Mesendoderm (in vitro differentiated cells): ENCODE data around the gene RALBP1. TPM values are rescaled to one million over a fixed set of nuclear protein-coding genes. Genes with fewer than 3 reads are reported as not detected.
A peak's percentile ranks its signal among the peaks of the same experiment; 100 is the strongest.

Experiments
- DNase-seq: peaks from one replicate; pipeline ENCODE4 v3.0.0; 2013
- H2AK5ac ChIP-seq: 2 replicates; pipeline ENCODE4 v1.6.1; 2013; ENCODE audit warnings: low read length, inconsistent platforms
- H2BK120ac ChIP-seq: 2 replicates; pipeline ENCODE4 v1.6.1; 2013; ENCODE audit warnings: low read depth, mild to moderate bottlenecking, low read length, moderate library complexity, mixed read lengths
- H2BK15ac ChIP-seq: replicated peaks from 2 replicates; pipeline ENCODE4 v1.6.1; 2013; ENCODE audit warnings: low read depth, mild to moderate bottlenecking, moderate library complexity
- H2BK5ac ChIP-seq: 2 replicates; pipeline ENCODE4 v1.6.1; 2013; ENCODE audit warnings: low read length, inconsistent platforms
- H3K18ac ChIP-seq: 2 replicates; pipeline ENCODE4 v1.6.1; 2013; ENCODE audit warnings: mild to moderate bottlenecking, low read length, mixed read lengths
- H3K23ac ChIP-seq: one replicate; pipeline ENCODE4 v1.6.1; 2013; ENCODE audit warnings: low read length
- H3K27ac ChIP-seq: 2 replicates; pipeline ENCODE4 v1.5.1; 2013; ENCODE audit warnings: low read depth, mild to moderate bottlenecking, inconsistent platforms, low read length, moderate library complexity
- H3K27me3 ChIP-seq: 2 replicates; pipeline ENCODE4 v1.6.1; 2013; ENCODE audit warnings: low read length, control low read depth, mild to moderate bottlenecking, inconsistent platforms; ENCODE audit not compliant: insufficient read depth, poor library complexity
- H3K36me3 ChIP-seq: 2 replicates; pipeline ENCODE4 v1.6.1; 2013; ENCODE audit warnings: low read length, inconsistent platforms; ENCODE audit not compliant: control insufficient read depth, insufficient read depth
- H3K4ac ChIP-seq: one replicate; pipeline ENCODE4 v1.6.1; 2013; ENCODE audit warnings: low read depth, mild to moderate bottlenecking, low read length, moderate library complexity
- H3K4me1 ChIP-seq: 2 replicates; pipeline ENCODE4 v1.6.1; 2013; ENCODE audit warnings: low read depth, low read length, inconsistent platforms; ENCODE audit not compliant: control insufficient read depth
- H3K4me2 ChIP-seq: 2 replicates; pipeline ENCODE4 v1.6.1; 2013; ENCODE audit warnings: low read length
- H3K4me3 ChIP-seq: 2 replicates; pipeline ENCODE4 v1.5.1; 2013; ENCODE audit warnings: mild to moderate bottlenecking, low read length
- H3K56ac ChIP-seq: one replicate; pipeline ENCODE4 v1.6.1; 2013; ENCODE audit warnings: low read length
- H3K79me1 ChIP-seq: 2 replicates; pipeline ENCODE4 v1.6.1; 2013; ENCODE audit warnings: low read length, inconsistent platforms
- H3K79me2 ChIP-seq: 2 replicates; pipeline ENCODE4 v1.6.1; 2013; ENCODE audit warnings: mild to moderate bottlenecking, low read length; ENCODE audit not compliant: control insufficient read depth, insufficient read depth
- H3K9ac ChIP-seq: 2 replicates; pipeline ENCODE4 v1.6.1; 2013; ENCODE audit warnings: low read length, inconsistent platforms
- H4K5ac ChIP-seq: one replicate; pipeline ENCODE4 v1.6.1; 2013; ENCODE audit warnings: low read length
- H4K8ac ChIP-seq: one replicate; pipeline ENCODE4 v1.6.1; 2013; ENCODE audit warnings: low read depth, mild to moderate bottlenecking, control low read depth, low read length, moderate library complexity
- WGBS: extraction: QIAGEN DNeasy Blood & Tissue Kit; methylation state at CpG from one replicate; pipeline ENCODE4 v1.1.7; 2013; ENCODE audit warnings: low lambda C conversion rate, missing lambda C conversion rate; ENCODE audit not compliant: insufficient coverage; ENCODE audit errors: extremely low coverage; 5-methylcytosine and 5-hydroxymethylcytosine counted together
- polyA plus RNA-seq, 2 experiments: library from polyadenylated mRNA; stranded (reverse); fragments of 200-250 nt; gene quantifications; one replicate each; pipeline ENCODE4 v1.2.3, GENCODE V29; 2013

Gene RALBP1
- polyA plus RNA-seq (2013, experiment 1 of 2) = 103 TPM
- 104 TPM for polyA plus RNA-seq (2013, experiment 2 of 2)

- H3K4me1 ChIP-seq = peaks cover 4% of the 10 kb centered on the region
- peak within 1 kb of the TSS; percentile 99 for H3K9ac ChIP-seq
- peak within 1 kb of the TSS; percentile 19 for H3K4ac ChIP-seq
- H3K79me1 ChIP-seq = peaks cover 14% of the 10 kb centered on the region
- peak within 1 kb of the TSS; percentile 92 for H3K23ac ChIP-seq
- WGBS = no CpG with 5 or more reads among the region's 69 CpGs
- no peaks in the 10 kb centered on the region for H3K36me3 ChIP-seq
- H3K79me2 ChIP-seq = peaks cover 35% of the 10 kb centered on the region
- H2BK15ac ChIP-seq = no peak within 1 kb of the TSS
- peak; percentile 100 for DNase-seq
- peak within 1 kb of the TSS; percentile 93 for H2BK5ac ChIP-seq
- no peaks in the 10 kb centered on the region for H3K27me3 ChIP-seq
- H3K4me2 ChIP-seq = peak within 1 kb of the TSS; percentile 94
- peak within 1 kb of the TSS; percentile 93 for H3K4me3 ChIP-seq
- H4K5ac ChIP-seq = peak within 1 kb of the TSS; percentile 98
- H2AK5ac ChIP-seq = no peak within 1 kb of the TSS
- H3K27ac ChIP-seq = peak within 1 kb of the TSS; percentile 92
- peak within 1 kb of the TSS; percentile 22 for H3K18ac ChIP-seq
- no peak within 1 kb of the TSS for H2BK120ac ChIP-seq
- no peak within 1 kb of the TSS for H4K8ac ChIP-seq
- peak within 1 kb of the TSS; percentile 100 for H3K56ac ChIP-seq
Observed at GRCh38 chr18:9474983-9475642, at the start of gene RALBP1. TSS of gene RALBP1 (plus strand) at chr18:9475513. CDS start at chr18:9513046, 37,533 bp downstream.

GRCh38 chr18:9426753-9427152 is 48.6 kb upstream of the RALBP1 start:
- Histone ChIP-seq H3K27me3 (no peaks in the 10 kb centered on the region), H3K9ac (no peak overlapping the region), H3K4me1 (no peaks in the 10 kb centered on the region), H3K36me3 (no peaks in the 10 kb centered on the region), H4K8ac (no peak overlapping the region), H4K5ac (no peak overlapping the region), H2AK5ac (no peak overlapping the region), H3K79me2 (no peaks in the 10 kb centered on the region), H3K23ac (no peak overlapping the region), H3K27ac (no peak overlapping the region), H2BK15ac (no peak overlapping the region), H3K18ac (no peak overlapping the region), H3K56ac (no peak overlapping the region), H3K79me1 (no peaks in the 10 kb centered on the region), H2BK120ac (no peak overlapping the region), H3K4me3 (no peak overlapping the region), H3K4ac (no peak overlapping the region), H3K4me2 (no peak overlapping the region), H2BK5ac (no peak overlapping the region)
- WGBS = no CpG with 5 or more reads among the region's 7 CpGs
- no peak for DNase-seq

- H3K27ac ChIP-seq = no peak overlapping the region
- H4K8ac ChIP-seq = no peak overlapping the region
- H3K4me2 ChIP-seq = no peak overlapping the region
- H3K23ac ChIP-seq = no peak overlapping the region
- H2BK120ac ChIP-seq = no peak overlapping the region
- no peak overlapping the region for H3K4me3 ChIP-seq
- H2BK15ac ChIP-seq = no peak overlapping the region
- H2BK5ac ChIP-seq = no peak overlapping the region
- no peaks in the 10 kb centered on the region for H3K79me2 ChIP-seq
- no peak overlapping the region for H3K56ac ChIP-seq
- no peaks in the 10 kb centered on the region for H3K4me1 ChIP-seq
- no CpG with 5 or more reads among the region's 11 CpGs for WGBS
- H3K79me1 ChIP-seq = no peaks in the 10 kb centered on the region
- DNase-seq = no peak
- no peaks in the 10 kb centered on the region for H3K36me3 ChIP-seq
- H3K9ac ChIP-seq = no peak overlapping the region
- no peak overlapping the region for H3K18ac ChIP-seq
- H3K4ac ChIP-seq = no peak overlapping the region
- no peak overlapping the region for H2AK5ac ChIP-seq
- no peak overlapping the region for H4K5ac ChIP-seq
- no peaks in the 10 kb centered on the region for H3K27me3 ChIP-seq
Observed at GRCh38 chr18:9428301-9428706, 47.0 kb upstream of the RALBP1 start.

GRCh38 chr18:9428862-9429661 is 46.3 kb upstream of the RALBP1 start:
- no peak overlapping the region for H2AK5ac ChIP-seq
- WGBS = no CpG with 5 or more reads among the region's 6 CpGs
- H3K9ac ChIP-seq = no peak overlapping the region
- no peak overlapping the region for H3K27ac ChIP-seq
- no peak overlapping the region for H3K4me3 ChIP-seq
- H4K8ac ChIP-seq = no peak overlapping the region
- no peaks in the 10 kb centered on the region for H3K79me2 ChIP-seq
- H2BK120ac ChIP-seq = no peak overlapping the region
- H3K4ac ChIP-seq = no peak overlapping the region
- H2BK15ac ChIP-seq = no peak overlapping the region
- no peak overlapping the region for H2BK5ac ChIP-seq
- no peaks in the 10 kb centered on the region for H3K27me3 ChIP-seq
- no peak overlapping the region for H3K23ac ChIP-seq
- no peak for DNase-seq
- no peak overlapping the region for H3K56ac ChIP-seq
- no peak overlapping the region for H3K4me2 ChIP-seq
- no peaks in the 10 kb centered on the region for H3K4me1 ChIP-seq
- no peak overlapping the region for H4K5ac ChIP-seq
- no peak overlapping the region for H3K18ac ChIP-seq
- H3K36me3 ChIP-seq = no peaks in the 10 kb centered on the region
- H3K79me1 ChIP-seq = no peaks in the 10 kb centered on the region

- H3K27ac ChIP-seq = no peak overlapping the region
- H3K4me3 ChIP-seq = no peak overlapping the region
- H2BK5ac ChIP-seq = no peak overlapping the region
- no peak overlapping the region for H3K4me2 ChIP-seq
- H3K79me1 ChIP-seq = no peaks in the 10 kb centered on the region
- no peak overlapping the region for H4K5ac ChIP-seq
- no peak for DNase-seq
- H2BK15ac ChIP-seq = no peak overlapping the region
- no CpG with 5 or more reads among the region's 3 CpGs for WGBS
- H3K4ac ChIP-seq = no peak overlapping the region
- no peak overlapping the region for H3K18ac ChIP-seq
- H2AK5ac ChIP-seq = no peak overlapping the region
- no peak overlapping the region for H2BK120ac ChIP-seq
- H3K36me3 ChIP-seq = no peaks in the 10 kb centered on the region
- no peak overlapping the region for H3K9ac ChIP-seq
- H3K79me2 ChIP-seq = no peaks in the 10 kb centered on the region
- H3K56ac ChIP-seq = no peak overlapping the region
- H4K8ac ChIP-seq = no peak overlapping the region
- no peaks in the 10 kb centered on the region for H3K27me3 ChIP-seq
- H3K23ac ChIP-seq = no peak overlapping the region
- no peaks in the 10 kb centered on the region for H3K4me1 ChIP-seq
Observed at GRCh38 chr18:9429662-9429993, 45.7 kb upstream of the RALBP1 start.
